Right lobe of liver (tissue), 4 donors: ENCODE results near the gene ABCC5.

ENCODE experiments used
- POLR2A ChIP-seq: fragments of 450-650 bp; IDR thresholded peaks from one replicate; pipeline ENCODE4 v1.6.1; 2017; ENCODE audit warnings: antibody characterized with exemption, mild to moderate bottlenecking
- TF ChIP-seq, protein P1 (sequence below), 4 donors: fragments of 200-600 bp in 3 of 4; fragments of 450-650 bp in 1 of 4; IDR thresholded peaks; one replicate each; pipeline versions ENCODE4 v1.5.1 to v1.8.0; 2016 to 2022; ENCODE audit warnings: antibody characterized with exemption in 4 of 4, mild to moderate bottlenecking in 2 of 4
- donor health status: DM: no; HTN: no; CAD: no.
- donor health status: DM: no; HTN: no; CAD: no.
- donor health status: DM: no; HTN: yes; CAD: no.

DNA sequence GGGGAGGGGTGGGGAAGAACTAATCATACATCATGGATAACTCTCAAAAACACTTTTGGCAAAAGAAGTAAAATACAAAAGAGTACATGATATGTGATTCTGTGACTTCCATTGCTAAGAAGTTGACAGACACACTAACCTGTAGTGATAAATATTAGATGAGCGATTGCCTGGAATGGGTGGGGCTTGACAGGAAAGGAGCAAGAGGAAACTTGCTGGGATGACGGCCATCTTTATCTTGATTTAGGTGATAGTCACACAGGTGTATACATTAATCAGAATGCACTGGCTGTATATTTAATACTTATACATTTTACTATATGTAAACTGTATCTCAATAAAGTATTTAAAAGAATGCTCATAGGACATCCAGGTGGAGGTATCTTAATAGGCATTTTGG lies 146.1 kb downstream of the ABCC5 start:
- no peak for TF ChIP-seq POLR2A
- TF ChIP-seq, protein P1, sequence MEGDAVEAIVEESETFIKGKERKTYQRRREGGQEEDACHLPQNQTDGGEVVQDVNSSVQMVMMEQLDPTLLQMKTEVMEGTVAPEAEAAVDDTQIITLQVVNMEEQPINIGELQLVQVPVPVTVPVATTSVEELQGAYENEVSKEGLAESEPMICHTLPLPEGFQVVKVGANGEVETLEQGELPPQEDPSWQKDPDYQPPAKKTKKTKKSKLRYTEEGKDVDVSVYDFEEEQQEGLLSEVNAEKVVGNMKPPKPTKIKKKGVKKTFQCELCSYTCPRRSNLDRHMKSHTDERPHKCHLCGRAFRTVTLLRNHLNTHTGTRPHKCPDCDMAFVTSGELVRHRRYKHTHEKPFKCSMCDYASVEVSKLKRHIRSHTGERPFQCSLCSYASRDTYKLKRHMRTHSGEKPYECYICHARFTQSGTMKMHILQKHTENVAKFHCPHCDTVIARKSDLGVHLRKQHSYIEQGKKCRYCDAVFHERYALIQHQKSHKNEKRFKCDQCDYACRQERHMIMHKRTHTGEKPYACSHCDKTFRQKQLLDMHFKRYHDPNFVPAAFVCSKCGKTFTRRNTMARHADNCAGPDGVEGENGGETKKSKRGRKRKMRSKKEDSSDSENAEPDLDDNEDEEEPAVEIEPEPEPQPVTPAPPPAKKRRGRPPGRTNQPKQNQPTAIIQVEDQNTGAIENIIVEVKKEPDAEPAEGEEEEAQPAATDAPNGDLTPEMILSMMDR (IDR thresholded peaks at IDR 0.05), result no peak
